GM12865 (cell line): ENCODE results near the gene ASCC2.

Experiments used
- DNase-seq: peaks from one replicate; pipeline ENCODE4 v3.0.0; 2010; ENCODE audit warnings: low read depth
- H3K4me3 ChIP-seq: 2 replicates; pipeline ENCODE4 v1.5.1; 2011; ENCODE audit warnings: mild to moderate bottlenecking, low read depth, low read length, control low read depth
- CTCF ChIP-seq: IDR thresholded peaks from 2 replicates; pipeline ENCODE4 v1.5.1; 2011; ENCODE audit warnings: low read length, control low read depth, low read depth, inconsistent platforms; ENCODE audit not compliant: insufficient read depth; ENCODE audit errors: missing control alignments

Gene ASCC2

GRCh38 chr22:29750559-29751538, 87.2 kb downstream of the ASCC2 start:
- DNase-seq = no peak
- TF ChIP-seq CTCF = no peak
- H3K4me3 ChIP-seq = no peak overlapping the region

GRCh38 chr22:29750029-29750428, 88.0 kb downstream of the ASCC2 start:
- DNase-seq = no peak
- no peak overlapping the region for H3K4me3 ChIP-seq
- no peak for TF ChIP-seq CTCF

GRCh38 chr22:29748248-29748893, 89.7 kb downstream of the ASCC2 start:
- H3K4me3 ChIP-seq = no peak overlapping the region
- no peak for DNase-seq
- no peak for TF ChIP-seq CTCF

- TF ChIP-seq CTCF = no peak
- no peak for DNase-seq
- no peak overlapping the region for H3K4me3 ChIP-seq
These were observed 90.2 kb downstream of the ASCC2 start for GRCh38 chr22:29747832-29748231.

- no peak for DNase-seq
- TF ChIP-seq CTCF = no peak
These were observed 93.2 kb downstream of the ASCC2 start for GRCh38 chr22:29744902-29745301.

GRCh38 chr22:29742326-29742725, 95.7 kb downstream of the ASCC2 start:
- no peak for TF ChIP-seq CTCF
- no peak overlapping the region for H3K4me3 ChIP-seq
- no peak for DNase-seq

More at GRCh38 chr22:29744902-29745301, 93.2 kb downstream of the ASCC2 start:
- H3K4me3 ChIP-seq = no peak overlapping the region
